ENCODE results near the gene BOD1L2.

BOD1L2 gene

GRCh38 chr18:57149531-57149930 is 2.6 kb downstream of the BOD1L2 start:
- H3K27me3 ChIP-seq (replicated peaks; ENCODE audit: control insufficient read depth, insufficient read depth, low read length, poor library complexity, severe bottlenecking) = no peaks in the 10 kb centered on the region
- H3K9me3 ChIP-seq (ENCODE audit: control insufficient read depth, low read length) = no peaks in the 10 kb centered on the region
- no peak for DNase-seq
- no peak overlapping the region for H3K27ac ChIP-seq (ENCODE audit: insufficient read depth, low read length, poor library complexity, severe bottlenecking)
- no peaks in the 10 kb centered on the region for H3K4me1 ChIP-seq (ENCODE audit: control insufficient read depth, insufficient read depth, low read length, poor library complexity, severe bottlenecking)
- H3K36me3 ChIP-seq (ENCODE audit: control insufficient read depth, insufficient read depth, low read length) = no peaks in the 10 kb centered on the region
- H3K4me3 ChIP-seq (ENCODE audit: insufficient read depth, low read depth, low read length, poor library complexity, severe bottlenecking) = no peak overlapping the region

GRCh38 chr18:57150081-57150480 is 3.2 kb downstream of the BOD1L2 start:
- H3K4me1 ChIP-seq (ENCODE audit: control insufficient read depth, insufficient read depth, low read length, poor library complexity, severe bottlenecking) = no peaks in the 10 kb centered on the region
- no peak overlapping the region for H3K27ac ChIP-seq (ENCODE audit: insufficient read depth, low read length, poor library complexity, severe bottlenecking)
- H3K9me3 ChIP-seq (ENCODE audit: control insufficient read depth, low read length) = no peaks in the 10 kb centered on the region
- H3K27me3 ChIP-seq (replicated peaks; ENCODE audit: control insufficient read depth, insufficient read depth, low read length, poor library complexity, severe bottlenecking) = no peaks in the 10 kb centered on the region
- no peak overlapping the region for H3K4me3 ChIP-seq (ENCODE audit: insufficient read depth, low read depth, low read length, poor library complexity, severe bottlenecking)
- DNase-seq = no peak
- H3K36me3 ChIP-seq (ENCODE audit: control insufficient read depth, insufficient read depth, low read length) = no peaks in the 10 kb centered on the region

GRCh38 chr18:57150828-57151227 is 3.9 kb downstream of the BOD1L2 start:
- Histone ChIP-seq H3K36me3 (ENCODE audit: control insufficient read depth, insufficient read depth, low read length) (no peaks in the 10 kb centered on the region), H3K27ac (ENCODE audit: insufficient read depth, low read length, poor library complexity, severe bottlenecking) (no peak overlapping the region), H3K9me3 (ENCODE audit: control insufficient read depth, low read length) (no peaks in the 10 kb centered on the region), H3K4me1 (ENCODE audit: control insufficient read depth, insufficient read depth, low read length, poor library complexity, severe bottlenecking) (no peaks in the 10 kb centered on the region), H3K4me3 (ENCODE audit: insufficient read depth, low read depth, low read length, poor library complexity, severe bottlenecking) (no peak overlapping the region), H3K27me3 (replicated peaks; ENCODE audit: control insufficient read depth, insufficient read depth, low read length, poor library complexity, severe bottlenecking) (no peaks in the 10 kb centered on the region)
- DNase-seq = no peak

GRCh38 chr18:57154191-57154830 is 7.4 kb downstream of the BOD1L2 start:
- H3K27ac ChIP-seq (ENCODE audit: insufficient read depth, low read length, poor library complexity, severe bottlenecking) = no peak overlapping the region

GRCh38 chr18:57164401-57164800 is 17.5 kb downstream of the BOD1L2 start:
- no peaks in the 10 kb centered on the region for H3K36me3 ChIP-seq (ENCODE audit: control insufficient read depth, insufficient read depth, low read length)
- H3K27ac ChIP-seq (ENCODE audit: insufficient read depth, low read length, poor library complexity, severe bottlenecking) = no peak overlapping the region
- H3K4me3 ChIP-seq (ENCODE audit: insufficient read depth, low read depth, low read length, poor library complexity, severe bottlenecking) = no peak overlapping the region
- no peaks in the 10 kb centered on the region for H3K27me3 ChIP-seq (replicated peaks; ENCODE audit: control insufficient read depth, insufficient read depth, low read length, poor library complexity, severe bottlenecking)
- DNase-seq = no peak
- H3K9me3 ChIP-seq (ENCODE audit: control insufficient read depth, low read length) = no peaks in the 10 kb centered on the region
- H3K4me1 ChIP-seq (ENCODE audit: control insufficient read depth, insufficient read depth, low read length, poor library complexity, severe bottlenecking) = no peaks in the 10 kb centered on the region

More at GRCh38 chr18:57154191-57154830, 7.4 kb downstream of the BOD1L2 start:
- H3K36me3 ChIP-seq (ENCODE audit: control insufficient read depth, insufficient read depth, low read length) = no peaks in the 10 kb centered on the region
- DNase-seq = no peak
- H3K4me3 ChIP-seq (ENCODE audit: insufficient read depth, low read depth, low read length, poor library complexity, severe bottlenecking) = no peak overlapping the region
- H3K9me3 ChIP-seq (ENCODE audit: control insufficient read depth, low read length) = no peaks in the 10 kb centered on the region
- no peaks in the 10 kb centered on the region for H3K4me1 ChIP-seq (ENCODE audit: control insufficient read depth, insufficient read depth, low read length, poor library complexity, severe bottlenecking)
- H3K27me3 ChIP-seq (replicated peaks; ENCODE audit: control insufficient read depth, insufficient read depth, low read length, poor library complexity, severe bottlenecking) = no peaks in the 10 kb centered on the region

GRCh38 chr18:57167617-57168308 is 20.9 kb downstream of the BOD1L2 start:
- Histone ChIP-seq H3K4me3 (ENCODE audit: insufficient read depth, low read depth, low read length, poor library complexity, severe bottlenecking) (no peak overlapping the region), H3K4me1 (ENCODE audit: control insufficient read depth, insufficient read depth, low read length, poor library complexity, severe bottlenecking) (no peaks in the 10 kb centered on the region), H3K9me3 (ENCODE audit: control insufficient read depth, low read length) (no peaks in the 10 kb centered on the region), H3K27me3 (replicated peaks; ENCODE audit: control insufficient read depth, insufficient read depth, low read length, poor library complexity, severe bottlenecking) (no peaks in the 10 kb centered on the region), H3K27ac (ENCODE audit: insufficient read depth, low read length, poor library complexity, severe bottlenecking) (no peak overlapping the region), H3K36me3 (ENCODE audit: control insufficient read depth, insufficient read depth, low read length) (no peaks in the 10 kb centered on the region)
- no peak for DNase-seq

GRCh38 chr18:57171026-57171425 is 24.1 kb downstream of the BOD1L2 start:
- Histone ChIP-seq H3K27ac (ENCODE audit: insufficient read depth, low read length, poor library complexity, severe bottlenecking) (no peak overlapping the region), H3K36me3 (ENCODE audit: control insufficient read depth, insufficient read depth, low read length) (no peaks in the 10 kb centered on the region), H3K9me3 (ENCODE audit: control insufficient read depth, low read length) (no peaks in the 10 kb centered on the region), H3K4me3 (ENCODE audit: insufficient read depth, low read depth, low read length, poor library complexity, severe bottlenecking) (no peak overlapping the region), H3K4me1 (ENCODE audit: control insufficient read depth, insufficient read depth, low read length, poor library complexity, severe bottlenecking) (no peaks in the 10 kb centered on the region), H3K27me3 (replicated peaks; ENCODE audit: control insufficient read depth, insufficient read depth, low read length, poor library complexity, severe bottlenecking) (no peaks in the 10 kb centered on the region)
- no peak for DNase-seq

- Histone ChIP-seq H3K27ac (ENCODE audit: insufficient read depth, low read length, poor library complexity, severe bottlenecking) (no peak overlapping the region), H3K4me1 (ENCODE audit: control insufficient read depth, insufficient read depth, low read length, poor library complexity, severe bottlenecking) (no peaks in the 10 kb centered on the region), H3K4me3 (ENCODE audit: insufficient read depth, low read depth, low read length, poor library complexity, severe bottlenecking) (no peak overlapping the region), H3K27me3 (replicated peaks; ENCODE audit: control insufficient read depth, insufficient read depth, low read length, poor library complexity, severe bottlenecking) (no peaks in the 10 kb centered on the region), H3K36me3 (ENCODE audit: control insufficient read depth, insufficient read depth, low read length) (no peaks in the 10 kb centered on the region), H3K9me3 (ENCODE audit: control insufficient read depth, low read length) (no peaks in the 10 kb centered on the region)
- DNase-seq = no peak
These were observed 28.6 kb downstream of the BOD1L2 start for GRCh38 chr18:57175532-57175931.

- Histone ChIP-seq H3K36me3 (ENCODE audit: control insufficient read depth, insufficient read depth, low read length) (no peaks in the 10 kb centered on the region), H3K27me3 (replicated peaks; ENCODE audit: control insufficient read depth, insufficient read depth, low read length, poor library complexity, severe bottlenecking) (no peaks in the 10 kb centered on the region)
These were observed 38.5 kb downstream of the BOD1L2 start for GRCh38 chr18:57185434-57185833.

GRCh38 chr18:57188851-57189557 is 42.1 kb downstream of the BOD1L2 start:
- no peak overlapping the region for H3K4me3 ChIP-seq (ENCODE audit: insufficient read depth, low read depth, low read length, poor library complexity, severe bottlenecking)
- peaks cover 5% of the 10 kb centered on the region for H3K9me3 ChIP-seq (ENCODE audit: control insufficient read depth, low read length)
- no peaks in the 10 kb centered on the region for H3K4me1 ChIP-seq (ENCODE audit: control insufficient read depth, insufficient read depth, low read length, poor library complexity, severe bottlenecking)
- no peak overlapping the region for H3K27ac ChIP-seq (ENCODE audit: insufficient read depth, low read length, poor library complexity, severe bottlenecking)
- DNase-seq = no peak
- no peaks in the 10 kb centered on the region for H3K27me3 ChIP-seq (replicated peaks; ENCODE audit: control insufficient read depth, insufficient read depth, low read length, poor library complexity, severe bottlenecking)
- H3K36me3 ChIP-seq (ENCODE audit: control insufficient read depth, insufficient read depth, low read length) = no peaks in the 10 kb centered on the region

More at GRCh38 chr18:57185434-57185833, 38.5 kb downstream of the BOD1L2 start:
- DNase-seq = no peak
- H3K27ac ChIP-seq (ENCODE audit: insufficient read depth, low read length, poor library complexity, severe bottlenecking) = no peak overlapping the region
- peaks cover 5% of the 10 kb centered on the region for H3K9me3 ChIP-seq (ENCODE audit: control insufficient read depth, low read length)
- no peak overlapping the region for H3K4me3 ChIP-seq (ENCODE audit: insufficient read depth, low read depth, low read length, poor library complexity, severe bottlenecking)
- H3K4me1 ChIP-seq (ENCODE audit: control insufficient read depth, insufficient read depth, low read length, poor library complexity, severe bottlenecking) = no peaks in the 10 kb centered on the region
